Gastrocnemius medialis (tissue), 4 donors: ENCODE measurements around the gene LRFN2. TPM values are rescaled to one million over a fixed set of nuclear protein-coding genes. Genes with fewer than 3 reads are reported as not detected.

Experiments
- ATAC-seq, 2 donors: fragments of 150-250 bp; one replicate each; pipeline ENCODE4 v1.9.1; 2016
- DNase-seq, 2 donors: peaks; one replicate each; pipeline ENCODE4 v3.0.0-alpha.2; 2019
- H3K27ac ChIP-seq, 4 donors: fragments of 200-600 bp; sonication (generic); 1 replicate in 1 of 4; 2 replicates in 3 of 4; pipeline ENCODE4 v1.5.1; 2016 to 2018; ENCODE audit warnings: mild to moderate bottlenecking in 2 of 4, moderate library complexity in 1 of 4
- H3K27me3 ChIP-seq, 3 donors: fragments of 200-600 bp; sonication (generic) in 2 of 3; 1 replicate in 1 of 3; 2 replicates in 2 of 3; pipeline versions ENCODE4 v1.5.1 to v1.6.0; 2016 to 2019; ENCODE audit warnings: mild to moderate bottlenecking in 1 of 3, moderate library complexity in 1 of 3
- H3K36me3 ChIP-seq, 2 donors: fragments of 200-600 bp; sonication (generic) in 1 of 2; one replicate each; pipeline ENCODE4 v1.5.1; 2017 to 2018
- H3K4me1 ChIP-seq, 2 donors: fragments of 200-600 bp; sonication (generic) in 1 of 2; one replicate each; pipeline ENCODE4 v1.5.1; 2016 to 2017; ENCODE audit warnings: mild to moderate bottlenecking in 2 of 2
- H3K4me3 ChIP-seq, 4 donors: fragments of 200-600 bp; sonication (generic) in 3 of 4; 1 replicate in 1 of 4; 2 replicates in 3 of 4; pipeline ENCODE4 v1.5.1; 2016 to 2019; ENCODE audit warnings: mild to moderate bottlenecking in 2 of 4
- H3K9me3 ChIP-seq, 3 donors: fragments of 200-600 bp; sonication (generic) in 2 of 3; 1 replicate in 1 of 3; 2 replicates in 2 of 3; pipeline ENCODE4 v1.5.1; 2016 to 2019
- POLR2A ChIP-seq, 2 donors: fragments of 450-650 bp; IDR thresholded peaks; one replicate each; pipeline ENCODE4 v1.6.1; 2017; ENCODE audit warnings: antibody characterized with exemption in 2 of 2, mild to moderate bottlenecking in 2 of 2, moderate library complexity in 2 of 2
- in situ Hi-C, 4 donors: fragments of 200-750 bp; cut with MboI; loops; one replicate each; pipeline versions ENCODE4 v1.15.0 to v1.8.0; 2017; ENCODE audit warnings: low sequenced_read_pairs in 4 of 4
- intact Hi-C: fragments of 100-400 bp; cut with DNase I; formaldehyde crosslinking; loops from one replicate; pipeline ENCODE4 v1.15.1; 2023; ENCODE audit warnings: low total_unique reads
- total RNA-seq, 4 donors: library from RNA; depleted of rRNA; stranded (reverse); fragments of >200 nt; gene quantifications; one replicate each; pipeline versions ENCODE4 v1.1.0 to v1.2.3, GENCODE V29; 2016
- TF ChIP-seq, protein P1 (sequence below), 5 experiments: fragments of 450-650 bp in 3 of 5; fragments of 200-600 bp in 2 of 5; sonication (generic) in 2 of 5; IDR thresholded peaks in 4 of 5; conservative IDR thresholded peaks in 1 of 5; 1 replicate in 4 of 5; 2 replicates in 1 of 5; pipeline ENCODE4 v1.5.1; 2016 to 2019; ENCODE audit warnings: antibody characterized with exemption in 5 of 5, mild to moderate bottlenecking in 3 of 5, moderate library complexity in 3 of 5

The LRFN2 gene
- total RNA-seq, 4 donors from 2014 or later, result not detected

DNA sequence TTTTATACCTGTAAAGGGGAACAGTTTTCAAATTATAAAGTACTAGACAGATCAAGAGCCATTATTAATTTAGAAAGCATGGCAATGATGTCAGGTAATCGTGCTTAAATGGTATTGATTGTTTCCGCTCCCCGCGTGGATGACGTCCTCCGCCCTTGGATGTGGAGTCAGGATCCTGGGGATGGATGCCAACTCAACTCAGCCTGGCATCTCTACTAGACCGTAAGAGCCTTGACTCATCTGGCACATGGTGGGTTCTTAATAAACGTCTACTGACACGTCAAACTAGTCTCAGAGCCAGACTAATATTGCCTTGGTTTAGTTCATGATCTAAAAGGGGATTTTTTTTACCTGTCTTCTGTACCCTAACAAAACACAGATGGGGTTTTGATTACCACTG, 80.2 kb downstream of the LRFN2 start:
- H3K27me3 ChIP-seq, result no peaks in the 10 kb centered on the region
- no peak overlapping the region for H3K4me3 ChIP-seq
- DNase-seq (no peak), ATAC-seq (no peak)
- TF ChIP-seq, protein P1, sequence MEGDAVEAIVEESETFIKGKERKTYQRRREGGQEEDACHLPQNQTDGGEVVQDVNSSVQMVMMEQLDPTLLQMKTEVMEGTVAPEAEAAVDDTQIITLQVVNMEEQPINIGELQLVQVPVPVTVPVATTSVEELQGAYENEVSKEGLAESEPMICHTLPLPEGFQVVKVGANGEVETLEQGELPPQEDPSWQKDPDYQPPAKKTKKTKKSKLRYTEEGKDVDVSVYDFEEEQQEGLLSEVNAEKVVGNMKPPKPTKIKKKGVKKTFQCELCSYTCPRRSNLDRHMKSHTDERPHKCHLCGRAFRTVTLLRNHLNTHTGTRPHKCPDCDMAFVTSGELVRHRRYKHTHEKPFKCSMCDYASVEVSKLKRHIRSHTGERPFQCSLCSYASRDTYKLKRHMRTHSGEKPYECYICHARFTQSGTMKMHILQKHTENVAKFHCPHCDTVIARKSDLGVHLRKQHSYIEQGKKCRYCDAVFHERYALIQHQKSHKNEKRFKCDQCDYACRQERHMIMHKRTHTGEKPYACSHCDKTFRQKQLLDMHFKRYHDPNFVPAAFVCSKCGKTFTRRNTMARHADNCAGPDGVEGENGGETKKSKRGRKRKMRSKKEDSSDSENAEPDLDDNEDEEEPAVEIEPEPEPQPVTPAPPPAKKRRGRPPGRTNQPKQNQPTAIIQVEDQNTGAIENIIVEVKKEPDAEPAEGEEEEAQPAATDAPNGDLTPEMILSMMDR (IDR thresholded peaks at IDR 0.05 in 4 of 5, conservative IDR thresholded peaks at IDR 0.05 in 1 of 5), result no peak
- TF ChIP-seq POLR2A (IDR thresholded peaks at IDR 0.05), result no peak
- no peaks in the 10 kb centered on the region for H3K36me3 ChIP-seq
- no peaks in the 10 kb centered on the region for H3K9me3 ChIP-seq
- H3K4me1 ChIP-seq, result no peaks in the 10 kb centered on the region
- in situ Hi-C loops, result no loop called here
- H3K27ac ChIP-seq, result no peak overlapping the region
- intact Hi-C loops, result no loop called here

DNA sequence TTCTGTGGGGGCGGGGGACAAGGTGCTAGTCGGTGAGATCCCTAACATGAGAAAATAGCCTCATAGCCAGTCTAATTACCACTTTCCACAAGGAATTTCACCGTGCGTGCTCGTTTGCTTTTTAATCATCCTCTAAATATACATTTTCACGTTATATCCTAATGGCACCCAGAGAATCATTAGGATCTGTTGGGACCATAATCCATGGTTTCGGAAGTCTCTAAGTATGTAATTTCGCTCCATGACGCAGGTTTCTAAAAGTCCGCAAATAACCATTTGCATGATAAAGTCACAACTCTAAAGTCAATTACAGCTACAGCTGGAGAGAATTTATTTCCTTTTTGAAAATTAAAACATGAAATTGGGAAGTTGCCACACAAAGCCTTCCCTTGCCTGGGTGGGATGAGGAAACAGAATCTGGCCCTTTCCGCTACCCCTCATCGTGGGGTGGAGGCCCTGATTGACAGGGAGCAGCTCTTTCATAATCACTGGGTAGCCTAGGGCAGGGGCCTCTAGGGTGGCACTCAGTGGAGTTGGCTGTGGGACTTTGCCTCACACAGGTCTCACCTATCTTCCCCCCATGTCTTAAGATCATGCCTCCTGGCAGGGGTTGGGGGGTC, 81.9 kb downstream of the LRFN2 start:
- H3K36me3 ChIP-seq, result no peaks in the 10 kb centered on the region
- in situ Hi-C loops (no loop called here), intact Hi-C loops (no loop called here)
- ATAC-seq (no peak), DNase-seq (no peak)
- H3K9me3 ChIP-seq, result no peaks in the 10 kb centered on the region
- TF ChIP-seq POLR2A (IDR thresholded peaks at IDR 0.05), result no peak
- TF ChIP-seq, protein P1 (IDR thresholded peaks at IDR 0.05 in 4 of 5, conservative IDR thresholded peaks at IDR 0.05 in 1 of 5), result no peak
- no peaks in the 10 kb centered on the region for H3K4me1 ChIP-seq
- no peaks in the 10 kb centered on the region for H3K27me3 ChIP-seq
- no peak overlapping the region for H3K27ac ChIP-seq
- H3K4me3 ChIP-seq, result no peak overlapping the region

DNA sequence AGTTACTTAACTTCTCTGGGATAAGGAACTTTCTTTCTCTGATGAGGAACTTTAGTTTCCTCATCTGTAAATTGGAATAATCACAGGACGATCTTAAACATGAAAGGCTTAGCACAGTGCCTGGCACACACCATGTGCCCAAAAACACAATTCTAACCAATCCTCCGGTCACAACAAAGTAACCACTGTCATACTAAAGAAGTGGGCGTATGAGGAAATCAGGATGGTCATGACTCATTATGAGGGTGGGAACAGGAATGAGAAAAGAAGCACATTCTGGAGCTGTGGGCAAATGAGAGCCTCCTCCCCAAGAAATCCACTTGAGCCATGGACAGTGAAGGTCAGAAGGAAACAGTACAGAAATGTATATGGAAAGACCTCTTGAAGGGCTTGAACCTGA, 82.9 kb downstream of the LRFN2 start:
- in situ Hi-C loops, result no loop called here
- intact Hi-C loops, result no loop called here

DNA sequence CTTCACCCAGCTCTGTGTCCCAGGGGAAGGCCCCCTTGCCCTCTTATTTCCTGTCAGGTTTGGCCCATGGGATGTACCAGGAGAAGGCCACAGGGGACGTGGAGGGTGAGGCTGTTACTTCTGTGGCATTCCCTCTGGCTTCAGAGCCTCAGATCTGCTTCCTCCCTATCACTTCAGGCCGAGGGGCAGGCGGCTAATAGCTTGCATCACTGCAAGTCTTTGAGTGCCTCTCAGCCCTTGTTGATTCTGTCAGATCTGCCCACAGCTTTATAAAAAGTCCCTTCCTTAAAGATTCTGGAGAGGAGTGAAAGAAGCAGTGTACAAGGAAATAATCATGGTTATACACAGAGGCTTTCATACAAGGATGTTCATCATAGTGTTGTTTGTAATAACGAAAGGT, 86.9 kb downstream of the LRFN2 start:
- Histone ChIP-seq H3K4me1 (no peaks in the 10 kb centered on the region), H3K4me3 (no peak overlapping the region), H3K36me3 (no peaks in the 10 kb centered on the region), H3K9me3 (no peaks in the 10 kb centered on the region), H3K27ac (no peak overlapping the region), H3K27me3 (no peaks in the 10 kb centered on the region)
- DNase-seq, result no peak
- no peak for ATAC-seq
- intact Hi-C loops, result no loop called here
- TF ChIP-seq, protein P1 (IDR thresholded peaks at IDR 0.05 in 4 of 5, conservative IDR thresholded peaks at IDR 0.05 in 1 of 5), result no peak
- no peak for TF ChIP-seq POLR2A (IDR thresholded peaks at IDR 0.05)
- in situ Hi-C loops, result no loop called here

More for the DNA sequence above, 82.9 kb downstream of the LRFN2 start:
- DNase-seq (no peak), ATAC-seq (no peak)
- Histone ChIP-seq H3K4me3 (no peak overlapping the region), H3K4me1 (no peaks in the 10 kb centered on the region), H3K27me3 (no peaks in the 10 kb centered on the region), H3K36me3 (no peaks in the 10 kb centered on the region), H3K9me3 (no peaks in the 10 kb centered on the region), H3K27ac (no peak overlapping the region)
- TF ChIP-seq, protein P1 (IDR thresholded peaks at IDR 0.05 in 4 of 5, conservative IDR thresholded peaks at IDR 0.05 in 1 of 5), result no peak
- no peak for TF ChIP-seq POLR2A (IDR thresholded peaks at IDR 0.05)

DNA sequence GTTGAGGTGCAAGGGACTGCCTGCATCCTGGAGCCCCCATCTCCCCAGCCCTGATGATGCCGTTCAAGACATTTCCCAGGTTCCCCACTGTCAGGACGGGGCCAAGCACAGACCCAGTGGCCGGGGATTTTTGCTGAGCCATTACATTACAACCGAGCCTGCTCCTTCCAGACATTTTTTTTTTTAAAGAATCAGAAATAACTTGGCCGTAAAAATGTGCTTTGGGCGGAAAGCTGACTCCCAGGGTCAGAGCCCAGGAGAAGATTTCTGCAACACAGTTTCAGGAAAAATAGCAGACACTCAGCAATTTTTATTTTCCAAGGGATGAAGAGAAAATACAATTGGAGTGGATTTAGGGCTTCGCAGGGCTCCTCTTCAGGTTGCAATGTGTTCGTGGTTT, 87.9 kb downstream of the LRFN2 start:
- Histone ChIP-seq H3K27ac (no peak overlapping the region), H3K4me3 (no peak overlapping the region), H3K36me3 (no peaks in the 10 kb centered on the region), H3K27me3 (no peaks in the 10 kb centered on the region), H3K9me3 (no peaks in the 10 kb centered on the region), H3K4me1 (no peaks in the 10 kb centered on the region)
- intact Hi-C loops, result no loop called here
- in situ Hi-C loops, result no loop called here
- TF ChIP-seq, protein P1 (IDR thresholded peaks at IDR 0.05 in 4 of 5, conservative IDR thresholded peaks at IDR 0.05 in 1 of 5), result no peak
- no peak for TF ChIP-seq POLR2A (IDR thresholded peaks at IDR 0.05)
- DNase-seq (no peak), ATAC-seq (no peak)
